ENCODE measurements around the gene ASIC4.

The ASIC4 gene

DNA sequence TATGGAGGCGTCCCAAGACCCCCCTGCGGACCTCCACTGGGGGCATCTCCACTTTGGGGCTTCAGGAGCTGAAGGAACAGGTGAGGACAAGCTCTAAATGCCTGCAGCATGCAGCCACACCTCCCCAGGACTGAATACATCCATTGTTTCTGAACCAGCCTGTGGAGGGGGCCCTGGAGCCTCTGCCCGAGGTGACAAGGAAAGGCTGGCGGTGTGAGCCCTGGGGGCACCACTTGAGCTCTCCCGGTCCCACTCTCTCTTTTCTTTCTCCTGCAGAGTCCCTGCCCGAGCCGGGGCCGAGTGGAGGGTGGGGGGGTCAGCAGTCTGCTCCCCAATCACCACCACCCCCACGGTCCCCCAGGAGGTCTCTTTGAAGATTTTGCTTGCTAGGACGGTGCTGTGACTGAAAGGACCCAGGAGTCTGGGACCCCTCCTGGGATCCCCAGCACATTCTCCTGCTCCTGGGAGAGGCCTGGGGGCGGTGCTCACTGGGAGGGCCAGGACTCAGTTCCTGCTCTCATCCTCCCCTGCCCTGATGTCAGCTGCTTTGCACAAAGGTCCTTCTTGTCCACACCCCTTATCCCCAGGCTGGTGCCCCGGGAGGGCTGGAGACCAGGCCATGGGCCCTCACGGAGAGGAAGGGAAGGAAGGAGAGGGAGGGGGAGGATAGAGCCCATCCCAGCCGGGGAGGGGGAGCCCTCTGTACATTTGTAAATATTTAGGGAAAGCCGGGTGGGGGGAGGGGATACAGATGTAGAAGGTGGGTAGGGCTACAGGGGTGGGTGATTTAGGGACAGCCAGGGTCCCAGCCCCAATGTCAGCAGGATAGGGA is 23.6 kb downstream of the ASIC4 start:
- no peak for DNase-seq

DNA sequence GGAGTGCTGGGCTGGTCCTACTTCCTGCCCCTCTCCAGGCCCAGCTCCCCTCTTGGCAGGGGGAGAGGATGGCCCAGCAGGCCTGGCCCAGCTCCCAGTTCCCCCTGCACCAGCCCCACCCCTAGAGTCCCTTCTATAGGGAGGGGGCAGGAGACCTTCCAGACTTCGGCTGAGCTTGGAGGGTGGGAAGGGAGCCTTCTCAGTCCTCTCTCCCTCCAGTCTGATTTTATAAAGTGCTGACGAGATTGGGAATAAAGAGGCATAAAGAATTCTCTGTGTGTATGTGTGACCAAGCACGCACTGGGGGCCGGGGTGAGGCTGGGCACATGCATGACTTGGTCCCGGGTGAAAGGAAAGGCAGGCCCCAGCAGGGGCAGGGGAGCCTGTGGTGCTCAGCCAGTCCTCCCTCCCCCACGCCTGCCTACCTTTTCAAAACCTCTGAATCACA is 24.2 kb downstream of the ASIC4 start:
- DNase-seq: no peak

DNA sequence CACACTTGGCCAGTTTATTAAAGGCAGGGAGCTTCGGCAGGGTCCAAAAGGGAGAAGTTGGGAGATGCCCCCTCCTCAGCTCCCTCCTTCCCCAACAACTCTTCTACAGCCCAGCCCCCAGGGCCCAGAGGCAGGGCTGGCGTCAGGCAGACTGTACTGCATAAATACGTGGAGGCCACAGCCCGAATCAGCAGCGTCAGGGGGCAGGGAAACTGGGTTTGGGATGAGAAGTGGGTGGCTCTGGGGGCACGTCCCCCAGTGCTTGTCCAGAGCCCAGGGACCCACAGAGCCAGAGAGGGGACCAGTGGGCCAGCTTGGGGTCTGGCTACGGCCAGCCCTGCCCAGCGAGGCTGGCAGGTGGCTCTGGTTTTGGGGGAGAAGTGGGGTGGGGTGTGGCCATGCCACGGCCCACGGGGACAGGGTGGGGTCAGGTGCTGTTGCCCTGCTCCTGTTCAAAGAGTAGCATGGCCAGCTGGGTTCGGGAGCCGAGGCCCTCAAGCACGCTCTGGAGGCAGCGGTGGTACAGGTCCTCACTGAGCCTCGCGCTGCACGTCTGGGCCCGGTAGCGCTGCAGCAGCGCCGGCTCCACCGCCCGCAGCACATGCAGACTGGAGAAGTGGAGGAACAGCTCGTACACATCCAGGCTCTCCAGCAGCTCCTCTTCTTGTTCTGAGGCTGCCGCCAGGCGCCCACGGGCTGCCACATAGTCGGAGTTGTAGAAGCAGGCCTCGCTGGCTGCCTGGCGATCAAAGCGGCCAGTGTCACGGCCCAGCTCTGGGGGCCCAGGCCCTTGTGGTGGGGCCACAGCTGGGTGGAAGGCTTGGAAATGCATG is 24.9 kb downstream of the ASIC4 start:
- DNase-seq: no peak

DNA sequence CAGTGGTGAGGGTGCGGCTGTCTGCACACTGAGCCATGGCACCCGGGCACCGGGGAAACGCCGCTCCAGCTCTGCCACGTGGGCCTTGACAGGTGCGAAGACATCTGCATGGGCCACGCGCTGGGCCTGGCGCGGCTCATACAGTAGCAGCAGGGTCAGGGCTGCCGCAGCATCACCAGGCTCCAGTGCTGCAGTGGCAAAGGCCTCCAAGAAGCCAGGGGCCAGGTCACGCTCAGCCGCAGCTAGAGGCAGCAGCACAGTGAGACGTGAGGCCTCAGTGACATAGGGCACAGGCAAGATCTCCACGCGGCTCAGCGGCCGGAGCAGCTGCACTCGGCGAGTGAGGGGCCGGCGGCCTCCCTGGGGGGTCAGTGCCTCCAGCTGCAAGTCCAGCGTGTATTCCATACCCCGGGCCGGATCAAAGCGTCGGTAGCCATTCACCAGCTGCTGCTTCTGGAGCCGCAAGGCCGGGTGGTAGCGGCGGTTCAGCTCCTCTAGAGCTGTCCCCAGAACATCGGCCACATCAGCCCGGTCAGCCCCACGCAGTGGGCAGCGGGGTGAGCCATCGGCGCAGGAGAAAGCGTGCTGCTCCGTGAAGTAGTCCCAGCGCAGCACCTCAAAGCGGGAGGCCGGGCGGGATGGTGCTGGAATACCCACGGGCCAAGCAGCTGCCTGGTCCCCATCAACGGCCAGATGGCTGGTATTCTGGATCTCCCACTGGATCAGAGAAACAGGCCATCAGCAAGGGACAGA is 25.8 kb downstream of the ASIC4 start:
- DNase-seq: no peak

DNA sequence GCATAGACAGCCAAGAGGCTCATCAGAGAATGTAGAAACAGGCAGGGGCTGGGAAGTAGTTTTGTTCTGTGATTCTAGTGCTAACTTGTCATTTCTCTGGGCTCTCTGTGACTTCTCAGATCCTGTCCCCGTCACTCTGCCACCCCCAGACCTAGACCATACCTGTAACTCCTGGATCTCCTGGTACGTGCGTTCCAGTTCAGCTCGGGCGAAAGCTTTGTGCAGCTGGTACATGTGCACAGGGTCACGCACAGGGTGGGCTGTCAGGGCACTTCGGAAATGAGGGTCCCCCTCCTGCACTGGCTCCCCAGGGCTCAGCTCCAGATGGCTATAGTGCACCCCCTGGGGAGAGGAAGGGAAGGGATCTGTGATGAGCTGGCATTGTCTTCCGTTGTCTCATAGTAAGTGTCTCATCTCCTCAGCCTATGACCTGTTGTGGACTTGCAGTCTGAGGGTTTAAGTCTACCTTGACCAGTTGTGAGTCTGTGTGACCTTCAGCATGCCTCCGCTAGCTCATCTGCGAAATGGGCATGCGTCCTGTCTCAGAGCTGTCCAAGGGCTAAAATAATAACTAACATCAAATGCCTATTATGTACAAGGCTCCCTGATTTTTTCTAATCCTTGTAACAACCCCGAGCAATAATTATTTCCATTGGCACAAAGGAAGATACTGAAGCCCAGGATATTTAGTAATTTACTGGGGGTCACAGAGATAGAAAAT is 26.7 kb downstream of the ASIC4 start:
- no peak for DNase-seq

DNA sequence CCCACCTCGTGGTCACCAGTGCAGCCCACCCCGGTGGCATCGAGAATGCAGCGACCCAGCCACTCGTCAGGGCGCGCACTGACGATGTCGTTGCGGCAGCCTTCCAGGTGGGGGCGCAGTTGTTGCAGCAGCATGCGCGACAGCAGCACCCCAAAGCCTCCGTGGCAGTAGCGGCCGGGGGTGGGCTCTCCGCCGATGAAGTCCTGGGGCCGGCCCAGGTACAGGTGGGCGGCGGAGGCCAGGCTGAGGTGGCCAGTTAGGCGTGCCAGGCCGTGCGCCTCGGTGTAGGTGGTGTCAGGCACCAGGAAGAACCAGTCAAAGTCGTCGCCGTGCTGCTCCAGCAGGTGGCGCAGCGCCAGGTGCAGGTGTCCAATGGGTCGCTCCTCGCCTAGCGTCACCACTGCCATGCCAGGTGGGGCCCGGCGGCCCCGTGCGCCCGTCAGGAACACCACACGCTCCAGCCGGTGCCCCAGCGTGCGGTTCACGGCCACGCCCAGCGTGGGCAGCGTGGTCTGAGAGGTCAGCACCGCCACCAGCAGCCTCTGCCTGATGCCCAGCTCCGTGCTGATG is 27.4 kb downstream of the ASIC4 start:
- peak; percentile 92 for DNase-seq

DNA sequence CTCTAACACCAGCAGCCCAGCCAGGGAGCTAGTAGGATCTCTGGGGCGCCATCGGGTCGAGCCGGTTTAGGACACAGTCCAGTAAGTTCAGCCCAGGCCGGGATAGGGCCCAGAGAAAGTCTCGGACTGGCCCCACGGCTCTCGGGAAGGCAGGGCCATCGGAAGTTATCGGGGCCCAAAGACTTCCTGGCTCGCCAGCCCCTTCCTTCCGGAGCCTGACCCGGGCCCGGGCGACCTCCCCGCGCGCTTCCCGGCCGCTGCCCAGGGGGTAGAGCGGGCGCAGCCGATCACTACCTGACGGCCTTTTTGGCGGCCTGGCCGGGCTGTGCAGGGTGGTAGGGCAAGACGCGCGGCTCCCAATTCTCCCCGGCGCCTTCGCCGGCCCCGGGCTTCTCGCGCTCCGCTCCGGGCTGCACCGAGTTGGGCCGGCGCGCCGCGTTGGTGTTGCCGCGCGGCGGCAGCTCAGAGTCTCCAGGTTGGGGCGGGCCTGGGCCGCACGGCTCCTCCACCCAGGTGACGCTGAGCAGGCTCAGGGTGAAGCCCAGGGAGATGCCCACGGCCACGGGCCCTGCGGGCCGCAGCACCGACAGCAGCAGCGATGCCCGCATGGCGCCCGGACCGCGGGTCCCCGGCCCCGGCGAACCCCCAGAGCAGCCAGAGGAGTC is 28.8 kb downstream of the ASIC4 start:
- DNase-seq: no peak

DNA sequence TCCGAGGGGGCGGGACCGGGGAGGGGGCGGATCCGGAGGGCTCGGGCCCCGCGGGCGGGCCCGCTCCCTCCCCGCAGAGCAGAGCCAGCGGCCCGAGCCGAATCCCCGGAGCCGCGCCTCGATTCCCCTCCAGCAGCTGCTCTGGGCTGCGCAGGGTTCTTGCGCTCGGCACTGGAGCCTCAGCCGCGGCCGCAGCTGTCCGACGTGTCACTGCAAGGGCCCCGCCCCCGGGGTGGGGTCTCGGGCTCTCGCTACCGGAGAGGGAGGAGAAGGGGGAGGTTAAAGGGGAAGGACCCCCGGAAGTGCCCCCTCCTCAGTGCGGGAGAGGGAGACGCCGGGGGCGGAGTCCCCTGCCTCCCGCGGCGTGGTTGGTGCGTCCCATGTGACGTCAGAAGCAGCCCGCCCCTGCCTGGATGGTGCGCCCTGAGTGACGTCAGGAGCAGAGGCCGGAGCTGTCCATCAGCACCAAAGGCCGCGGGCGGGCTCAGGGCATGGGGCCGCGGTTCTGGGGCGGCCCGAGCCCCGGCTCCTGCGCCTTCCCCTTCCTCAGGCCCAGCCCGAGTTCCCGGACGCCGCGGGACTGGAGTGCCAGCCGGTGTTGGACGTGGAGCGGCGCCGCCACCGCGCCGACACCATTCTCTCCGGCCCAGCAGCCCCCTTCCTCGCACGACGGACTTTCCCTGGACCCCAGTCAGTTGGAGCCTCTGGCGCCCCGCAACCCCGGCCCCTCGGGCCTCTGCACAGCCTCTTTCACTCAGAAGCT is 29.5 kb downstream of the ASIC4 start, which contains the start of the genes CHPF and TMEM198:
Gene CHPF, minus strand, starts transcription at position 214 of the 763 bp plus-strand sequence. CDS start 271 bp downstream, outside the sequence.
Gene TMEM198, plus strand, starts transcription at position 433 of the 763 bp plus-strand sequence. CDS start 700 bp downstream, outside the sequence.
- peak; percentile 97 for DNase-seq

DNA sequence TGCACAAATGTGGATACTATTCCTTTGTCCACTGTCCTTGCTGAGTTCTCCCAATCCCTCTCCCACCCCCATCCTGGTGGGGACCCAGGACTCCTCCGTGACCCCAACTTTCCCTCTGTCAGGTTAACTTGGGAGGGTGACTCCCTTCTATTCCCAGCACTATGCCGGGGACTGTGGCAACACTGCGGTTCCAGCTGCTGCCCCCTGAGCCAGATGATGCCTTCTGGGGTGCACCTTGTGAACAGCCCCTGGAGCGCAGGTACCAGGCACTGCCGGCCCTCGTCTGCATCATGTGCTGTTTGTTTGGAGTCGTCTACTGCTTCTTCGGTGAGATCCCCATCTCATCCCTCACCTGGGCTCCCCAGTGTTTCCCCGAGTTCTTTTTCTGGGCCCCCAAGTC is 30.3 kb downstream of the ASIC4 start:
- DNase-seq: no peak

DNA sequence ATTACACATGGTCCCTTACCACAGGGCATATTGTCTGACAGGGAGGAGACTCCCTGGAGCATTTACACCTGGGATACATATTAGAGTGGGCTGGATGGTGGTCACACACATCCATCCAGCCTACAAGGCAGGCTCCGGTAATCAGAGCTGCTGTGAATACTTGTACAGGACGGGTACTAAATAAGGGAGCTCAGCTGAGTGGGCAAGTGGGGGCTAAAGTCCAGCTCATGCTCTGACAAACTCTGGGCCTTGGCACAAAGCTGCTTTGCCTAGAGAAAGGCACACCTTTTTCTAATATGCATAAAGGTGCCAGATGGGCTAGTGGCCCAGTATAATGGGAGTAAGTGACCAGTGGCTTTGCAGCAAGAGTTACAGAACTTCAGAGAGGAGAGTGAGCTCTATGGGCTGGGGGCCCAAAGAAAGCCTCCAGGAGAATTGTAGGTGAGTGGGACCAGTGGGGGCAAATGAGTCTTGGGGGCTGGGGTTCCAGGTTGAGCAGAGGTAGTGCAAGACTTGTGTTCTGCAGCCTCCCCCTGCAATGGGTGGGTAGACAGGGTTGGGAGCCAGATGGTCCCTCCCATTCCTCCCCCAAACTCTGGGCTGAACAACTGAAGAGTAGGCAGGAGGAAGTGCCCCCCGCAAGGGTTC is 31.1 kb downstream of the ASIC4 start:
- no peak for DNase-seq

DNA sequence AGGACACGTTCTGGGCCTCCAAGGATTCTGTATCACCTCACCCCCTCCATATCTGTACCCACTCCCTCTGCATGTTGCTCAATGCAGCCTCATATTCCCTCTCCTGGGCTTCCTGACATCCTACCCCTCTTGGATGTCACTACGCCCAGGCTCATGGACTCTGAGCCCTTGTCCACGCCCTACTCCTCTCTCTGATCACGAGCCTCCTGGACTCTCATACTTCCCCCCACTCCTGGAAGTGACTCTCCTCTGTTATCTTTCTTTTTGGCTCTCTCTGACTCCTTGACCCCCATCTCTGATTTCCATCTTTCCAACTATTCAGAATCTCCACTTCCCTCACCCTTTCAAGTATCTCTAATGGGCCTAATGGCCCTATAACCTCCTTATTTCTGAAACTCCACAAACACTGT is 31.7 kb downstream of the ASIC4 start:
- DNase-seq: no peak

DNA sequence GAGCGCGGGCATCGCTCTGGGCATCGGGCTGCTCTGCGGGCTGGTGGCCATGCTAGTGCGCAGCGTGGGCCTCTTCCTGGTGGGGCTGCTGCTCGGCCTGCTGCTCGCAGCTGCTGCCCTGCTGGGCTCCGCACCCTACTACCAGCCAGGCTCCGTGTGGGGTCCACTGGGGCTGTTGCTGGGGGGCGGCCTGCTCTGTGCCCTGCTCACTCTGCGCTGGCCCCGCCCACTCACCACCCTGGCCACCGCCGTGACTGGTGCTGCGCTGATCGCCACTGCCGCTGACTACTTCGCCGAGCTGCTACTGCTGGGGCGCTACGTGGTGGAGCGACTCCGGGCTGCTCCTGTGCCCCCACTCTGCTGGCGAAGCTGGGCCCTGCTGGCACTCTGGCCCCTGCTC is 33.3 kb downstream of the ASIC4 start:
- DNase-seq: no peak

DNA sequence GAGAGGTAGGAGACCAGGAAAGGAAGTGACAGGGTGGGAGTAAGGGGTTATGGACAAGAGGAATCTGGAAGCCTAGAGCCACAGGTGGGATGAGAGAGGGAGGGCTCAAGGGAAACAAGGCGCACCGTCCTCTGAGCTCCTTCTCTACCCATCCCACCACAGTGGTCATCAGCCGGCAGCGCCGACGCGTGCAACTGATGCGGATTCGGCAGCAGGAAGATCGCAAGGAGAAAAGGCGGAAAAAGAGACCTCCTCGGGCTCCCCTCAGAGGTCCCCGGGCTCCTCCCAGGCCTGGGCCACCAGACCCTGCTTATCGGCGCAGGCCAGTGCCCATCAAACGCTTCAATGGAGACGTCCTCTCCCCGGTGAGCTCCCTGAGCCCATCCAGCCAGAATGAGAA is 34.7 kb downstream of the ASIC4 start:
- no peak for DNase-seq

DNA sequence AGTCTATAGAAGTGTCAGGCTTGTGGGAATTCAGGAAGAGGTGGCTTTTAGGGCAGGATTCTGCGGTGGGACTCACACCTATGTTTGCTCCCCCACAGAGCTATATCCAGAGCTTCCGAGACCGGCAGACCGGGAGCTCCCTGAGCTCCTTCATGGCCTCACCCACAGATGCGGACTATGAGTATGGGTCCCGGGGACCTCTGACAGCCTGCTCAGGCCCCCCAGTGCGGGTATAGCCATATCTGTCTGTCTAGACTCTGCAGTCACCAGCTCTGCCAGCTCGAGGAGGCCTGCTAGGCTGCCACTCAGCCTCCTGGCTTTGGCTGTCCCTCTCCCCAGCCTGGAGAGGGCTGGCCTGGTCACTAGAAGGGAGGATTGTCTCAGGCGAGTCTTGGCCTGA is 35.3 kb downstream of the ASIC4 start:
- no peak for DNase-seq

DNA sequence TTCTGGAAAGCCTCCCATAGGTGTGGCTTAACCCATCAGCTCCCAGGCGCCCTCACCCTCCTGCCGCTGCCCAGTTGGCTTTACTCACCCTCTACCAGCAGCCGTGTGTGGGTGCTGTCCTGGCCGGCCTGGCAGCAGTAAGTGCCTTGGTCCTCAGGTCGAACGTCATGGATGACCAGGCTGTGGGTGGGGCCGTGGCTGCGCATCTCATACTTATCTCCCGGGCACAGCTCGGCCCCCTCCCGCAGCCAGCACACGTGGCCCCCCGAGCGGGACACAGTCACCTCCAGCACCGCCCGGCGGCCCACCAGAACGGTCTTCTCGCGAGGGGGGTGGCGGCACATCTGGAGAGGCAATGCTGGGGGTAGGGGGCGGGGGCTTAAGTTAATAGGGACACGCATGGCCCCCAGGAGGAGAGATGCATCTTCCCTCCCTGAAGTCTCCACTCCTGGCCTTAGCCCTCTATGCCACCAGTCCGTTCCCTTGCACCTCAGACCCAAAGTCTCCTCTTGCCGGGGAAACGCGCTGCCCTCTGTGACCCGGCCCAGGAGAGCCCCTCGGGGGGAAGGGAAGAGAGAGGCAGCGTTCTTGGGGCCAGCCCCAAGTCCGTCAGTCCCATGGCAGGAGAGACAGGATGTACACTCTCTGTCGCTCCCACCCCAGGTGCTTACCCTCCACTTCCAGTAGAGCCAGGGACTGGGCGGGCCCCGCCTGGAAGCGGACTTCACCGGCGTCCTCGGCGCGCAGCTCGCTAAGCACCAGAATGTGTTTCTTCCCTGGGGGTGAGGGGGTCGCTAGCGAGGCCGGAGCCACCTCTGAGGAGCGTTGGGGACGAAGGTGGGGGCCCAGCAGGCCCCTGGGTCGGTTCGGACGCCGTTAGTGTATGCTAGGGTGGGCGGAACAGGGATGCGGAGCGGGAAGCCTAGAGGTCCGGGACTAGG is 37.4 kb downstream of the ASIC4 start:
- no peak for DNase-seq

DNA sequence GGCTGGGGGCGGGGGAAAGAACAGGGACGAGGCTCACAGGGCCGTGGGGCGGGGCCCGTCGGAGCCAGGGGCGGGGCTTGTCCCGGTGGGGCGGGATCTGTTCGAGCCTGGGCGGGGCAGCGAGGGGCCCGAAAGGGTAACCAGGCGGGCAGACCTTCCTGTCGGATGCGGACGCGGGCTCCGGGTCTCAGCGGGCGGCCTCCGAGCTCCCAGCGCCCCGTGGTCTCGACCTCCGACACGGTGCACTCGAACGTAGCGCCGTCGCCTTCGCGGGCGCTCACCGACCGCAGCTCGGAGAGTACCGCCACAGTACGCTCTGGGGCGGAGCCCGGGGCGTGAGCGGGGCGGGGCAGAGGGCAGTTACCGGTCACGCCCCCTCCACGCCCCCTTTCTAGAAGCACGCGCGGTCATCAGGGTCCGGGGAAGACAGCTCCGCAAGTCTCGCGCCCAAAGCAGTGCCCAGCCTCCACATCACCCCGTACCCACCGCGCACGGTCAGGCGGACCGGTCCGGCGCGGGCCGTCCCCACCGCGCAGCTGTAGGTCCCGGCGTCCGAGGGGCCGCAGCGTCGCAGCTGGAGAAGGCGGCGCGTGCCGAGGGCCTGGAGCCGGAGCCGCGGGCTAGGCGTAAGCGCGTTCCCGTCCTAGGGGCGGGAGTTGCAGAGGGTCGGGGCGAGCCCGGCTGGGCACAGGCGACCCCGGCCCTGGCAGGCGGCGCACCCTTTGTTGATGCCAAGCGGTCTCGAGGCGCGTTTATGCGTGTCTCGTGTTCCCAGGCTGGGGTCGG is 38.3 kb downstream of the ASIC4 start:
- peak; percentile 88 for DNase-seq

DNA sequence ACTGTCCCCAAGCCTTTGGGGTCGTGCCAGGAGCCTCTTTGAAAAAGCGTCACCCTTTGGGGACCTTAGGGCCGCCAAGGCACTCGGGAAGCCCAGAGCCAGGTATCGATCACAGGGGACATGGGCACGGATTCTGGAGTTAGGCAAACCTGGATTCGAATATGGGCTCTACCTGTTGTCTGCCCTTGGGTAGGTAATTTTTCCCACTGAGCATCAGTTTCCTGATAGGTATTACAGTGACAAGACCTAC is 38.8 kb downstream of the ASIC4 start:
- DNase-seq: no peak

DNA sequence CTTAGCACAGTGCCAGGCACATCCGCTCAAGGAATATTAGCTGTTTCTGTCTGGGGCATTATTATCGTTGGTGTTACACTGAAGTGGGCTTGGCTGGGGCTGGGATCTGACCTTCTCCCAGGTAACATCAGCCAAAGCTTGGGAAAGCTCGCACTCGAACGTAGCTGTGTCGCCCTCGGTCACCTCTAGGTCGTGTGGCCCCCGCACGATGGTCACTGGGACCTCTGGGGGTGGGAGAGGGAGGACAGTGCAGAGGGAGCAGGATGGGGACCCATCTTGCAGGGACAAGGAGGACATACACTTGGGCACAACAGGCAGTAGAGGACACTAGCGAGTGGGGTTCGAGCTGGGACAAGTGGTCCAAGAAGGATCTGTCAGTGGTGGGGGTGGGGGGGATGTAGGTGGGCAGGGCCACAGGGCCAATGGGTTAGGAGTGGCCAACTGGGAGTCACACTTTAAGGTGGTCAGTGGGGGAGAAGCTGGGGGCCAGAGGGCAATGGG is 39.2 kb downstream of the ASIC4 start:
- no peak for DNase-seq

All from stimulated activated CD4-positive, alpha-beta T cell treated with anti-CD3 and anti-CD28 coated beads, Interleukin-15, amount 100 ng/mL, for 24 hours (primary cell).